GM04504 (cell line): Measurements from ENCODE around the gene AP3S1.
"Not testable (repeated sequence)": the region's sequence is repeated elsewhere in the genome, so short reads cannot be mapped to it uniquely, and the experiment has no call there.

Experiments
- DNase-seq: peaks from one replicate; pipeline ENCODE4 v3.0.0-alpha.2; 2012; ENCODE audit warnings: low read depth

Gene AP3S1

DNA sequence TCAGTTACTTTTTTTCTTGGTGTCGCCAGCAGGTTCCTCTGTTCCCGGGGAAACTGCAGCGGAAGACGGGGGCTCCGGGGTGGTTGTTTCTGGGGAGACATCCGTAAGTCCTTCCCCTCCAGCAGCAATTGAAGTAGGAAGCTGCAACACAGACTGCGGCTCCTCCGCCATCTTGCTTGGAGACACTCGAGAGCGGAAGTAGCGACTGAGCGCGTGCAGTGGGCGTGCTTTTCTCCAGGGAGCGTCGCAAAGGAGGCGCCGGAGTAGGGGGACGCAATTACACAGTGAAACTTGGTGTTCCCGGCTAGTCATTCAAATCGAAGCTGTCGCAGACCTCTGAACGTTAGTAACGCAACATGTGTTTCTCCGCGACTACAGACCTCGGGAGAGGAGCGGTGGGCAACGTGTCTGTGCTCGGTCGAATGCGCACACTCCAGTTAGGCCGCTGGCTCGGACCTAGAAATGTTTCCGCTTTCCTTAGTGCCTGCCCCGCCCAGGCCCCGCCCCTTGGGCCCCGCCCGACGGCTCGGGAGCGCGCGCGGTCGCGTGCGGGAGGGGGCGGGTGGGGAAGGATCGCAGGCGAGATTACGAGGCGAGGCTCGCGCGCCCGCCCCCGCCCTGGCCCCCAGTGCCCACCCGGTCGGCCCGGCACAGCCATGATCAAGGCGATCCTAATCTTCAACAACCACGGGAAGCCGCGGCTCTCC lies at the start of gene AP3S1, which contains the start of gene ATG12:
TSS of gene AP3S1 (plus strand) at position 554 of the 707 bp plus-strand sequence. CDS start at position 657, 103 bp downstream.
TSS of gene ATG12 (minus strand) at position 184 of the 707 bp plus-strand sequence. CDS start at position 171, 13 bp downstream.
- DNase-seq: peak; percentile 84

DNA sequence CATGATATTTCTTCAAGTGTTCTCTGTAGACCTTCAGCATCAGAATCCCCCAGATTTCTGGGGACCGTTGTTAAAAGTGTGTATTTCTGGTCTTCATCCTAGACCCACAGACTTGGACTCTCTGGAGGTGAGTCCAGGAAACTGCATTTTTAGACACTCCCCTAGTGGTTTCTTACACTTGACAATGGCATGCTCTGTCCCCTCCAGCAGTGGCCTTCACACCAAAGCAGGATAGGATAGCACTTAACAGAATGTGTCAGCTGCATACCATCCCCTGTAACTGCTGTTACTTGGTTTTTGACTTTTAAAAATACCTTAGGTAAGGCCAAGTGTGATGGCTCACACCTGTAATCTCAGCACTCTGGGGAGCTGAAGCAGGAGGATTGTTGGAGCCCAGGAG lies 46.0 kb upstream of the AP3S1 start:
- DNase-seq: no peak

DNA sequence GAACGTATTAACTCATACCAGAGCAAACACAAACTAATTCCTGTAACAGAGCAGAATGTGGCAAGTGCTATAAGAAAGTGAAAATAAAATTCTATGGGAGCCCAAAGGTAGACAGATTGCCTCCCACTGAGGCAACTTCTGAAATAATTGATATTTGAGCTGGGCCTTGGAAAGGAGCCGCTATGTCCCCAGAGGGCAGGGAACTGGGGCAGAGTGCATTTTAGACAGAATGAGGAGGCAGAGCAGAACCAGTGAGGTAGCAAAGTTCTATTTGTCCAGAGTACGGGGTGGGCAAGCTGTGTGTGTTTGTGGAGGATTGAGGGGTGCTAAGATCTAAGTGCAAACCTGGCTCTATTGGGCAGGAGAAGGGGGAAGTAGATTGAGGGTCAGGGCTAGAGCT lies 45.1 kb upstream of the AP3S1 start:
- no peak for DNase-seq

DNA sequence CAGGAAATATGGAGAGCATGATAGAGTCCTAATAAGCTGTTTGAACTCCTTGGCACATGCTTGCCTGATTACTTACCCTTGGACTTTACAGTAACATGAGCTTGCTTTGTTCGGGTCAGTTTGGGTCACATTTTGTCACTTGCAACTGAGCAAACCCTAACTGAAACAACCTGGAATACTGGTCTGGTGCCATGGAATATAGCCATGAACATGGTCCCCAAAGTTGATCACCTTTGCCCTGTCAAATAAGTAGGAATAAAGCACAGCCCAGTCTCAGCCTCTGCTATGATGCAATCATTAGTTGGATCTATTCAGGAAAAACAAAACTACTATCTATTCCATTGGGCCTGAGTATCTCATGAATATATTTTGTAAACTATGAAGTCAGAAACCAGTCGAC lies 43.5 kb upstream of the AP3S1 start:
- no peak for DNase-seq

DNA sequence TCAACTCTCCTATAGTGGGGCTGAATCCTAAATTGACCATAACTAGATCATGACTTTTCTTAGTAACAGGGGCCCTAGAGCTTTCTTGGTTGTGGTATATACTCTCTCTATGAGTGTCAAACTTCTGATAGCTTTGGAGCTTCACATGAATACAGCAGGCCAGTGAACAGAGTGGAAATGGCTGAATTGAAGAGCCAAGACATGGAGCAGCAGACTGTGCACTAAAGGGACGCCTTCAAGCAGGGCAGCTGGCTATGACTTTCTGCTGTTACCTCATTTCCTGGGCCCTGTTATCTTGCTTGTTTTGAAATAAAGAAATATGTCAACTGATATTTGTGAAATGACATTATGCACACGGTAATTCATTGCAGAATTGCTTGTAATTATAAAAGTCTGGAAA lies 41.6 kb upstream of the AP3S1 start:
- no peak for DNase-seq

DNA sequence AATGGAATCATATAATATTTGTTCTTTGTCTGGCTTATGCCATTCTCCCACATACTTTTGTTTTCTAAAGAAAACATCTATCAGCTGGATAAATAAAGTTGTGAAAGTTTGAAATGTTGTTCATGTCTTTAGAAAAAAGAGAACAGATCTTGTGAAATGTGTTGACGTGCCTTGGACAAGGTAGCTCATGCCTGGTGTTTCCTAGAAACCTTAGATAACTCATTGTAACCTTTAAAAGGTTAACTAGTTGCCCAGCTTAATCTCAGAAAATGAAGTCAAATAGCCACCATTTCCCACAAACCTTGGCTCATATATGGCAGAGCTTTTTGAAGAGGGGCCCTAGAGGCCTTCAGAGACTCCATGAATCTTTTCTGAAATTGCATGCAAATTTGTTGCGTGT lies 40.6 kb upstream of the AP3S1 start:
- DNase-seq: no peak

DNA sequence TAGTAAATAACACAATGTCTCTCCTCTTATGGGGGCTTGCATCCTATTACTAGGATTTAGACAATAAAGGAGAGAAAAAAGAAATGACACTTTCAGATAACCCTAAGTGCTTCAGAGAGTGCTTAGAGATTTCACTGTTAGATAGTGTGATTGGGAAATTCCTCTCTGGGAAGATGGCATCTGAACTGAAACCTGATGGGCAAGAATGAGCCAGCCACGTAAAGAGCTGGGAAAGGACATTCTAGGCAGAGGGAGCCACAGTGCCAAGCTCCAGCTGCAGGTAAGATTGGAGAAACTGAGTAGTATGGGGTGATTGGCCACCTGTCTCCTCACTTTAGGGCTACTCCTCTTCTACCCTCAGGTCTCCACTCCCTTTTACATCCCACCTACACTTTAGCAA lies 39.8 kb upstream of the AP3S1 start:
- DNase-seq: no peak

DNA sequence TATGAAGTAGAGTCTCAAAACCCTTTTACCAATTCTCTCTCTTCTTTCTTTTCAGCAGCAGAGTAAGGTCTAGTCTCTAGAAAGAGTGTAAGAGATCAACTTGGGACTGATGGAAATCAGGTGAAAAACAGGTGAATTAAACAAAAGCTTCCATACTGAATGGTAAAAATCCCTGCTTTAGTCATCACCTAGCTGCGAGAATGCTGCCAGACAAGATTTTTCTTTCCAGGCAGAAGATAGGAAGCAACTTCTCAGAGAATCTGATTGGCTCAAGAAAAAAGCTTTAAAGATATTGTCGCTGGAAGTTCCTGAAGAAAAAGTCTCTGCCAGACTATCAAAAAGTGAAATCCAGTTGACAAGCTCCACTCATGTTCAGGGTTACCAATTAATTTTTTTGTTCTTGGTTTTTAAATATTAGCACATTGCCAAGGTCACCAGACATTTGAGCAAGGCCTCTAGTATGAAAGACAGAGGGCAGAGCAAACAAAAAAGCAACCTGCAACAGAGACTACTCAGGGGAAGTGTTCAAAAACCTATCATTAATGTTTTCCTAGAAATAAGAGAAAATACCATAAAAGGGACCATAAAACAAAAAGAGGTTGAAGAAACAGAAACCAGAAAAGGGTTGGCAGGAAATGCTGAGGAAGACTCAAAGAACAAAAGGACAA lies 34.6 kb upstream of the AP3S1 start:
- no peak for DNase-seq

DNA sequence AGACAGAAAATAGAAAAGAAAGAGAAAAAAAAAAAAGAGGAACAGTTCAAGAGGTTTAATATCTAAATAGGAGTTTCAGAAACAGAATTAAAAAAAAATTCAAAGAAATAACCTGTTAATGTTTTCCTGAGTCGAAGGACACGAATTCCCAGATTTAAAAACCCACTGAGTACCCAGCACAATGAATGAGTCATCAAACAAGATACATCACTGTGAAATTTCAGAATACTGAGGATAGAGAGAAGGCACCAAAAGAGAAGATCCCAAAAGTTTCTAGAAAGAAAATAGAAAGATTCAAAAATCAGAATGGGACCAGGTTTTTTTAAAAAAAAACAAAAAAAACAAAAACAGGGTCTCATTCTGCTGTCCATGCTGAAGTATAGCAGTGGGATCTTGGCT lies 34.1 kb upstream of the AP3S1 start:
- no peak for DNase-seq

DNA sequence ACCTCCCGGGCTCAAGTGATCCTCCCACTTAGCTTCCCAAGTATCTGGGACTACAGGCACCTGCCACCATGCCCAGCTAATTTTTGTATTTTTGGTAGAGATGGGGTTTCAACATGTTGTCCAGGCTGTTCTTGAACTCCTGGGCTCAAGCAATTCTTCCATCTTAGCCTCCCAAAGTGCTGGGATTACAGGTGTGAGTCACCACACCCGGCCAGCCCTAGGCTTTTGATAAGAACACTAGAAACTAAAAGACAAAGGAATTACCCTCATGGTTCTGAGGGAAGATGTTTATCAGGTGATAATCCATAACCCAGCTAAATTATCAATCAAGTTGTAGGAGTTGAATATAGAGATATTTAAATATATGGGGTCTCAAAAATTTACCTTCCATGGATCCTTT lies 33.7 kb upstream of the AP3S1 start:
- not testable (repeated sequence) for DNase-seq

DNA sequence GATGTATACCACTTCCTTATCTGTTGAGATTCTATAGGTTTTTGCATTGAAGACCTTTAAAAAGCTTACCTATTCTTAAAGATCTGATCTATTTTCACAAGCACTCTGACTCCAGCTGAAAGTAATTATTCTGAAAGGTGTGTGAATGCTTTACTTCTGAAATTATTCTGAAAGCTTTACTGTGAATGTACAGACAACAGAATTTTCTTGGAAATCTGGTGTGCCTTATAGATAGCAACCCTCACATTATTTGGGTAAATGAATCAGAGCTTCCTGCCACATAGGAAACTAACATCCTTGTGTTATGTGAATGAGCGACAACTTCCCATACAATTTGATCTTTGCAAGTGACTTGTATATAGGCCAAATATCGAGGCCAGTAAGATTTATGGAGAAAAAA lies 31.8 kb upstream of the AP3S1 start:
- no peak for DNase-seq

DNA sequence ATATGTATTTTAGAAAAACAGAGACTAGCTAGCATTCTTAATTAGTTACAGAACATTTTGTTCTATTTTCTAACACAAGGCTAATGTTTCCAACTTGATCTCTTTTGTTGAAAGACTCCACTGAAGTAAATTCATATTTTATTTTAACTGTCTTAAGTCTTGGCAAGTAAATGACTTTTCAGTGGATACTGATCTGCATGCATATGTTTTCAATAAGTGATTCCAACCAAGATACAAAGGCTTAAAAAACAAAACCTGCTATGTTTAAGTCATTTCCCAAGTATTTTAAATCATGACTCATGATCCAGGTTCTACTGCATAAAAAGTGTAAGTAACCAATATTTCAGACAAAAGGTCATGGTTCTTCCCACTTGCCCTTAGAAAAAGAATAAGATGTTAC lies 31.0 kb upstream of the AP3S1 start:
- peak; percentile 24 for DNase-seq

DNA sequence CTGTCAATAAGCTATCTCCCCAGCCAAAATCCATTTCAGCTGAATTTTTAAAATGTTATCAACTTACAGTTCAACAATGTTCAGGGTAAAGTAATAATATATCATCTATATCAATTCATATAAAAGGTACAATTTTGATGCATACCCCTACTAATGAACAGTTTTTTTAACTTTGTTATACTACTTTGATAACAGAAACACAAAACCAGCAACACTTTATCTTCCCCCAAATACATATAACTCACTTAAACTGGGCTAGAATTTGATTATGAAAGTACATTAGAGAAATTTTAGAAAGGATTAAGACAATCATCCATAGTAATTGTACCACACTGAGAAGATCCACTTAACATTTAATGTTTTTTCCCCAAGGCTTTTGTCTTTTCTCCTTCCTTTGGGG lies 30.3 kb upstream of the AP3S1 start:
- no peak for DNase-seq

DNA sequence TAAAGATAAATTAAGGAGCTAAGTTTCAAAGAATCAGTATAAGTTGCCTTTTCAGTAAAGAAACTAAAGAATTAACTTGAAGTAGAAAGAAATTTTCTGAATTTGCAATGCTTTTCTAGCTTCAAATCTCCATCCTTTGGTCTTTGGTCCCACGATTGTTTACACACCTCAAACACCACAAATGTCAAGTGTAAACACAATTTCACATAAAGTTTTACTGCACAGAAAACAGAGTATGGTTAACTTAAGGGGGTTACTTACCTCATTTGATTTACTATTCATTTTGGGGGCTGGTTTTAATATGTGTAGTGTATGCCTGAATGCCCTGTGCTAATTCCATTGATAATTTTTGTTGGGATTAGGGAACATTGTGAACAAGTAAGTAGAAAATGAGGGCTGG lies 29.4 kb upstream of the AP3S1 start:
- DNase-seq: no peak

DNA sequence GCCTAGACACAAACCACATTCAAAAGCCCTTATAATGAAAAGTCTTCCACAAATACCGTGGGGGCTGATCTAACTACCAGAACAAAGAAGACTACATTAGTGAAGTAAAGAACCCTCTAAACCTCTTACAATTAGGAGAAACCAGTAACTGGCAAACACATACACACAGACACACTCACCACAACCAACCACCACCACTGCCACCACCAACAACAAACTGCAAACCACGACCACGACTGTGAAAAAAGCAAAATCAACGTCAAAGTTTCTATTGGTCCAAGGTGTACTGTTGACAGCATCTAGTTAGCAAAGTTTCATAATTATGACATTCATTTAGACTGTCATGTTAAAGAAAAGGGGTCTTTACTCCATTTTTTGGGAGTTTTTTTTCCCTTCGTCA lies 28.0 kb upstream of the AP3S1 start:
- no peak for DNase-seq

DNA sequence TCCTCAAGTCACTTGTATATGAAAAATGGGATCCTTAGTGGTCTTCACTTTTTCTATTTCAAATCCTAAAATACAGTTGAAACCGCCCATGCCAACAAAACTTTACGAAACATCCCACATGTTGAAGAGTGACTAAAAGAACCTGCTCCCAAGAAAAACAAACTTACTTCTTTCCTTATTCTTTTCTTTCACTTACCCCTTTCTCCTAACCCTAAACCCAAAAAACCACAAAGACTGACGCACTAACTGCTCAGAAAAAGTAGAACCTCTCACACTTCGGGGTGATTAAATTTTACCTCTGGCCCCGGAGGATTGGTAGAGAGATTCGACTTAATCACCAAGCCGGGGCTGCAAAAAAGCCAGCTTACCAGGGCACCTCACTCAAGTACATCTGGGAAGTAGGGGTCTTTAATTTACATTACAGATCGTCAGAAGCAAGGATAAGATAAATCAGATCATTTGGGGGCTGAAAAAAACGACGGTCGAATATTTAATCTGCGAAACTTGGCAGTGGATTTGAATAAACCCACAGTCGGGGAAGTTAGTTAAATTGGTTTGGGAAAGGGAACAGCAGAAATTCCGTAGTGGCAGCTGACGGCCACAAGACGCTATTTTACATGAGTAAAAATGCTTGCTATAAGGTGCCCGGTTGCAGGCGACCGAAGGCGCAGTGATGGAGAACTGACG lies 26.6 kb upstream of the AP3S1 start:
- no peak for DNase-seq

DNA sequence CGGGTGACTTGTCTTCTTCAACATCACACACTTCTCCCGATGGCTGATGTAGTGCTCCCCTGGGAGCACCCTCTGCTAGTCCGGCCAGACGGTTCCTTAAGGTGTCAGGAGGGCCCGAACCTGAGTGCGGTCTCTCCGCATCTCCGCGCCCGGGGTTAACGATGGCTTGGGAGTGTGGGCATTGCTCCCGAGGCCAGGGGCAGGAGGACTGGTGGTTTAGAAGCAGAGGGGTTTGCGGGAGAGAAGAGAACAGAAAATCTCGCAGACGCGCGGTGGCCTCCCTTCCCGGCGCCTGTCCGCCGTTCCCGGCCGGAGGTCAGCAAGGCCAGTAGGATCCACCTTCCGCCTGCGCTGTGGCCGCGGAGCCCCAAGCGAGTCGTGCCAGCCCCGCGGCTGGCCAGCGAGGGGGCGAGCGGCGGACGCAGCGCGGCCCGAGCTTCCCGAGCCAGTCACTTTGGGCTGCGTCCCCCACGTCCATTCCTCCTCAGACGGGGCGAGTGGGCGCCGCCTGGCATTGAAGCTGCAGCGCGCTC lies 26.0 kb upstream of the AP3S1 start:
- DNase-seq: no peak

DNA sequence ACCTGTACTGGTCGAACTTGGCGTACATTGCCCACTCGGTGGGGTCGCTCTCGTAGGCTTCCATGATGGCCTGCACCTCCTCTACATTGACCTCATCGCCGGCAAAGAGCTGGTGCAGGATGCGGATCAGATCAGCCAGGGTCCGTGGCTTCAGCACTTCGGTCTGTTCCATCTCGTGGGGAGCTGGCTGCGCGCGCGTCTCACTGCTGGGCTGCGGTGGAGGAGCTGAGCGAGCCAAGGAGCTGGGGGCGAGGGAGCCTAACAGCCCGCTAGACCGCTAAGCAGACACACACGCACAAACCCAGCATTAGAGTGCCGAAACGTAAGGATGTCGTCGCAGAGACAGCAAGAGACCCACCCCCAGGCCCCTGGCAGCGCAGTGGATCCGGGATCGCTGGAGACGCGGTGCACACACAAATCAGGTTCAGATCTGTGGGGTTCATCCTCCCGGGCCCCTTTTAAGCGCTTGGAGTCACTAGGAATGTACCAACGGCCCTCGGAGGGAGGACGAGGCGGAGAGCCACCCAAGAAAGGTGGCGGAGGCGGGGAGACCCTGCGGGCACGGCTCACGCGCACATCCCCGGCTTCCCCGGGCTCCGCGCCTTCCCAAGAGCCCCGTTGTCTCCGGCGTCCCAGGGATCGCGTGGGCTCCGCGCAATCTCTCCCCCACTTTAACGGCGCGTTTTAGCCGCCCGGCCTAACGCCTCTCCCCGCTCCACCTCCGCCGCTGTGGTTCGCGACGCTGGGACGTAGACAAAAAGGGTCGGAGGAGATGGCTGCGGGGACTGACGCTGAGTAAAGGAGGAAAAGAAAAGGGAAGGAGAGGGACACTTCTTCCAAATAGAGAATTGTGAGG lies 25.3 kb upstream of the AP3S1 start, which contains the start of gene CDO1:
TSS of gene CDO1 (minus strand) at position 434 of the 856 bp plus-strand sequence. CDS start at position 172, 262 bp downstream.
- no peak for DNase-seq

DNA sequence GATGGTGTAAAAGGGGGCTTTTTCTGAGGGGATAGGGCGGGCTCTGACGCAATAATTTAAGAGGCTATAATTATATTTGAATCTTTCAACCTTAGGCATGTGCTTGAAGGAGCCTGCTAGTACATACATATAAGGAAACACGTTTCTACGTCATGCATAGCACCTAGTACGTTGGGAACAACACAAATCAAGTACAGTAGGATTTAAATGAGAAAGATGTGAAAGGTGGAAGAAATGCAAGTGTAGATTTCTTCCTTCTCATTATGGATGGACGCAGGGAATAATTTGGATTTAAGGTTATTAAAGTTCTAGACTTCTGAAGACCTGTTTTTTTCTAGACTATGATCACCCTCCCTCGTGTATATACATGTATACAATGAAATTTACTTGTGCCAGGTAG lies 24.3 kb upstream of the AP3S1 start:
- no peak for DNase-seq

DNA sequence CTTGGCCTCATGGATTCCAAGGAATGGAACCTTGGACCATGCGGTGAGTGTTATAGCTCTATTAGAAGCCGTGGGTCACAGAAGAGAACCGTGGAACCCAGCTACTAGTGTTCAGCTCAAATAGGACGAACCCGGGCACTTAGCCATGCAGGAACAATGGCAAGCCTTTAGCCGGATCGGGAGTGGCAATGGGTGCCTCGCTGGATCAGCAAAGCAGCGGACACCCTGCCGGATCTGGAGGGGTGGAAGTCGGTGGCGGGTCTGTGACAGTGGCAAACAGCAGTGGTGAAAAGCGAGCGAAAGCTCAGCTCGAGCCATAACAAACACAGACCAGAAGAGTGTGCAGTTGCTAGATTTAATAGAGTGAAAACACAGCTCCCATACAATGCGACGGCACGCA lies 22.9 kb upstream of the AP3S1 start:
- DNase-seq: no peak

DNA sequence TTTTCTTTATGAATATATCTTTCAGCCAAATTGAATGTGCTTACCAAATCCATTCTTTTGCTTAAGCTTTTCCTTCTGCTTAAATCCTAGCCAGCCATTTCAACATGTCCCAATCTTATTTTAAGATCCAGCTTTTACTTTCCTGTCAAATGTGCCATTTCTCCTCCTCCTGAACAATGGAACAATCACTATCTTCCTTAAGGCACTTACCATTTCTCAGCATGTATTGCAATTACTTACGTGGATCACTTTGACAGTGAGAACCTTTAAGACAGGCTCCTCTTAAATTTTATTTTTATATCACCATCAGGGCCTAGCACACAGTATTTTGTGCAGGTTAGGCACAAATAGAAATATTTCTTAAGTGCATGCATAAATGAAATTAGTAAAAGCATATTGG lies 20.9 kb upstream of the AP3S1 start:
- DNase-seq: no peak

DNA sequence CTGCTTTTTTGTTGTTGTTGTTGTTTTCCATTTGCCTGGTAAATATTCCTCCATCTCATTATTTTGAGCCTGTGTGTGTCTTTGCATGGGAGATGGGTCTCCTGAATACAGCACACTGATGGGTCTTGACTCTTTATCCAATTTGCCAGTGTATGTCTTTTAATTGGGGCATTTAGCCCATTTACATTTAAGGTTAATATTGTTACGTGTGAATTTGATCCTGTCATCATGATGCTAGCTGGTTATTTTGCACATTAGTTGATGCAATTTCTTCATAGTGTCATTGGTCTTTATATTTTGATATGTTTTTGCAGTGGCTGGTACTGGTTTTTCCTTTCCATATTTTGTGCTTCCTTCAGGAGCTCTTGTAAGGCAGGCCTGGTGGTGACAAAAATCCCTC lies 16.8 kb upstream of the AP3S1 start:
- not testable (repeated sequence) for DNase-seq
